ENCODE measurements around the gene RTP2. TPM values are rescaled to one million over a fixed set of nuclear protein-coding genes. Genes with fewer than 3 reads are reported as not detected.

The RTP2 gene
- total and polyA plus RNA-seq, 2 of the 4 experiments (the other 2 are of a cell fraction), result not detected

DNA sequence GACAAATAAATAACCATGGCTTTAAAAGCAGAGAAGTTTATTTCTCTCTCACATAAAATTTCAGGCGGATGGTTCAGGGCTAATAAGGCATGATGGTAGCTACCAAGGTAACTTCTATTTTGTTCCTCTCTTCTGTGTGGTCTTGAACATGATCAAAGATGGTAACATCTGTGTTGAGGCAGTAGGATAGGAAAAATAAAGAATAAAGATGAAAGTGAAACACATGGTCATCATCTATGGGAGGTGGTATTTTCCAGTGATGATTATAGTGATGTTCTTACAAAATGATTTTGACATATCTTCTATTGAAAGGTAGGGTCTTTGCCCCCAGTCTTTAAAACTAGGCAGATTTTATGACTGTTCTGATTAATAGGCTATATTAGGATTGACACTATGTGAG lies 17.9 kb downstream of the RTP2 start:
- peaks cover 16% of the 10 kb centered on the region for H3K27me3 ChIP-seq (ENCODE audit: control insufficient read depth, insufficient read depth, low read length)
- WGBS, 2 experiments (ENCODE audit: extremely low coverage in 2 of 2, insufficient read length in 1 of 2), result no CpG with 5 or more reads among the region's 1 CpG
- no peak overlapping the region for H2BK5ac ChIP-seq (ENCODE audit: low read depth, low read length, poor library complexity, severe bottlenecking)
- H3K14ac ChIP-seq (replicated peaks; ENCODE audit: low read depth, low read length), result no peak overlapping the region
- no peak overlapping the region for H3K4me3 ChIP-seq (ENCODE audit: insufficient read depth, low read depth, low read length)
- H2AK5ac ChIP-seq (ENCODE audit: low read depth, low read length), result no peak overlapping the region
- in situ Hi-C loops (cut with MboI; ENCODE audit: low sequenced_read_pairs) (no loop called here), dilution Hi-C loops (cut with HindIII; ENCODE audit: low sequenced_read_pairs, unreplicated experiment) (loop anchor here (25.0 kb wide), 2 partner anchors 372 to 472 kb away; no protein-coding TSS in a partner anchor), intact Hi-C loops (cut with micrococcal nuclease) (no loop called here)
- H3K18ac ChIP-seq (ENCODE audit: low read depth, low read length), result no peak overlapping the region
- H4K8ac ChIP-seq (ENCODE audit: low read depth in 2 of 2, low read length in 2 of 2), result no peak overlapping the region
- BruUV-seq (replicated peaks), result no TSS peak
- CTCF ChIA-PET, result interaction anchor here (2.8 kb wide), 1 partner anchor 365 kb away, joined by 18 read pairs; no protein-coding TSS in a partner anchor
- no peak for ATAC-seq (ENCODE audit: low read depth)
- H3K9me3 ChIP-seq (ENCODE audit: control insufficient read depth, insufficient read depth, low read length), result peaks cover 7% of the 10 kb centered on the region; the same call in 1 of the 2 replicates
- no peak overlapping the region for H3K9ac ChIP-seq (ENCODE audit: low read depth, low read length)
- no peaks in the 10 kb centered on the region for H3K79me1 ChIP-seq (ENCODE audit: low read depth in 1 of 2, low read length in 2 of 2)
- H3K9me1 ChIP-seq (ENCODE audit: insufficient read depth, low read length), result no peaks in the 10 kb centered on the region
- H3K56ac ChIP-seq (ENCODE audit: extremely low read depth, insufficient read depth, low read length), result no peak overlapping the region
- TF ChIP-seq RCOR1 (IDR thresholded peaks at IDR 0.05; ENCODE audit: insufficient replicate concordance, low read length), result no peak
- TF ChIP-seq, protein P1, sequence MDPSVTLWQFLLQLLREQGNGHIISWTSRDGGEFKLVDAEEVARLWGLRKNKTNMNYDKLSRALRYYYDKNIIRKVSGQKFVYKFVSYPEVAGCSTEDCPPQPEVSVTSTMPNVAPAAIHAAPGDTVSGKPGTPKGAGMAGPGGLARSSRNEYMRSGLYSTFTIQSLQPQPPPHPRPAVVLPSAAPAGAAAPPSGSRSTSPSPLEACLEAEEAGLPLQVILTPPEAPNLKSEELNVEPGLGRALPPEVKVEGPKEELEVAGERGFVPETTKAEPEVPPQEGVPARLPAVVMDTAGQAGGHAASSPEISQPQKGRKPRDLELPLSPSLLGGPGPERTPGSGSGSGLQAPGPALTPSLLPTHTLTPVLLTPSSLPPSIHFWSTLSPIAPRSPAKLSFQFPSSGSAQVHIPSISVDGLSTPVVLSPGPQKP (IDR thresholded peaks at IDR 0.05; ENCODE audit: borderline replicate concordance, low read depth, low read length), result no peak
- no peak for TF ChIP-seq POLR2A (IDR thresholded peaks at IDR 0.05; ENCODE audit: low read depth, low read length)
- TF ChIP-seq SMC3 (IDR thresholded peaks at IDR 0.05; ENCODE audit: low read depth, low read length), result no peak
- TF ChIP-seq MXI1 (IDR thresholded peaks at IDR 0.05; ENCODE audit: borderline replicate concordance, low read depth, low read length), result no peak
- no peak for TF ChIP-seq RAD21 (IDR thresholded peaks at IDR 0.05; ENCODE audit: low read length)
- TF ChIP-seq MAZ (IDR thresholded peaks at IDR 0.05; ENCODE audit: borderline replicate concordance, low read depth, low read length), result no peak
- no peak for TF ChIP-seq NFE2L2 (IDR thresholded peaks at IDR 0.05; ENCODE audit: low read depth, low read length)
- TF ChIP-seq, protein P2, sequence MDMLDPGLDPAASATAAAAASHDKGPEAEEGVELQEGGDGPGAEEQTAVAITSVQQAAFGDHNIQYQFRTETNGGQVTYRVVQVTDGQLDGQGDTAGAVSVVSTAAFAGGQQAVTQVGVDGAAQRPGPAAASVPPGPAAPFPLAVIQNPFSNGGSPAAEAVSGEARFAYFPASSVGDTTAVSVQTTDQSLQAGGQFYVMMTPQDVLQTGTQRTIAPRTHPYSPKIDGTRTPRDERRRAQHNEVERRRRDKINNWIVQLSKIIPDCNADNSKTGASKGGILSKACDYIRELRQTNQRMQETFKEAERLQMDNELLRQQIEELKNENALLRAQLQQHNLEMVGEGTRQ (IDR thresholded peaks at IDR 0.05; ENCODE audit: low read depth, low read length), result no peak
- TF ChIP-seq, protein P3, sequence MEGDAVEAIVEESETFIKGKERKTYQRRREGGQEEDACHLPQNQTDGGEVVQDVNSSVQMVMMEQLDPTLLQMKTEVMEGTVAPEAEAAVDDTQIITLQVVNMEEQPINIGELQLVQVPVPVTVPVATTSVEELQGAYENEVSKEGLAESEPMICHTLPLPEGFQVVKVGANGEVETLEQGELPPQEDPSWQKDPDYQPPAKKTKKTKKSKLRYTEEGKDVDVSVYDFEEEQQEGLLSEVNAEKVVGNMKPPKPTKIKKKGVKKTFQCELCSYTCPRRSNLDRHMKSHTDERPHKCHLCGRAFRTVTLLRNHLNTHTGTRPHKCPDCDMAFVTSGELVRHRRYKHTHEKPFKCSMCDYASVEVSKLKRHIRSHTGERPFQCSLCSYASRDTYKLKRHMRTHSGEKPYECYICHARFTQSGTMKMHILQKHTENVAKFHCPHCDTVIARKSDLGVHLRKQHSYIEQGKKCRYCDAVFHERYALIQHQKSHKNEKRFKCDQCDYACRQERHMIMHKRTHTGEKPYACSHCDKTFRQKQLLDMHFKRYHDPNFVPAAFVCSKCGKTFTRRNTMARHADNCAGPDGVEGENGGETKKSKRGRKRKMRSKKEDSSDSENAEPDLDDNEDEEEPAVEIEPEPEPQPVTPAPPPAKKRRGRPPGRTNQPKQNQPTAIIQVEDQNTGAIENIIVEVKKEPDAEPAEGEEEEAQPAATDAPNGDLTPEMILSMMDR (conservative IDR thresholded peaks at IDR 0.05; ENCODE audit: low read depth, low read length), result no peak
- no peak for TF ChIP-seq CHD1 (IDR thresholded peaks at IDR 0.05; ENCODE audit: low read depth, low read length)
- no peak for TF ChIP-seq FOS (IDR thresholded peaks at IDR 0.05; ENCODE audit: low read depth, low read length)
- no peak for TF ChIP-seq CEBPB (IDR thresholded peaks at IDR 0.05; ENCODE audit: low read depth, low read length)
- TF ChIP-seq RFX5 (IDR thresholded peaks at IDR 0.05; ENCODE audit: low read depth, low read length), result no peak
- no peak for TF ChIP-seq MAFK (IDR thresholded peaks at IDR 0.05; ENCODE audit: low read depth, low read length)
- no peak for TF ChIP-seq BHLHE40 (IDR thresholded peaks at IDR 0.05; ENCODE audit: low read depth, low read length)
- no peak for DNase-seq
- no peak overlapping the region for H4K91ac ChIP-seq (ENCODE audit: insufficient read depth, low read depth, low read length)
- no peak overlapping the region for H2BK120ac ChIP-seq (ENCODE audit: low read depth, low read length)
- no peak overlapping the region for H4K5ac ChIP-seq (ENCODE audit: low read depth, low read length)
- no peak overlapping the region for H2BK20ac ChIP-seq (ENCODE audit: low read depth, low read length)
- H2BK15ac ChIP-seq (ENCODE audit: low read depth, low read length), result no peak overlapping the region
- H3K4me2 ChIP-seq (ENCODE audit: low read depth, low read length), result no peak overlapping the region
- POLR2A ChIA-PET (ENCODE audit: unreplicated experiment), result no interaction called here
- no peak overlapping the region for H3K27ac ChIP-seq (ENCODE audit: insufficient read depth, low read length)
- no peak overlapping the region for H2AFZ ChIP-seq (replicated peaks; ENCODE audit: low read length, poor library complexity)
- H3K23ac ChIP-seq (ENCODE audit: low read depth, low read length), result no peak overlapping the region
- no peaks in the 10 kb centered on the region for H4K20me1 ChIP-seq (ENCODE audit: insufficient read depth, low read length)
- H3K4me1 ChIP-seq (ENCODE audit: control insufficient read depth, insufficient read depth, low read length), result no peaks in the 10 kb centered on the region
- H3K36me3 ChIP-seq (ENCODE audit: control insufficient read depth, insufficient read depth, low read length), result no peaks in the 10 kb centered on the region
- no peak overlapping the region for H3K4ac ChIP-seq (ENCODE audit: low read depth, low read length)
- H2AK9ac ChIP-seq (replicated peaks; ENCODE audit: low read depth, low read length, poor library complexity), result no peak overlapping the region
